PFSK-1 (cell line): ENCODE results near the gene BCCIP.

Experiments used
- FOXP2 ChIP-seq: optimal IDR thresholded peaks from 2 replicates; pipeline ENCODE3; 2011; ENCODE audit warnings: borderline replicate concordance, control low read depth, inconsistent platforms; ENCODE audit not compliant: insufficient read depth; ENCODE audit errors: extremely low read length, extremely low read depth
- POLR2AphosphoS5 ChIP-seq: IDR thresholded peaks from 2 replicates; pipeline ENCODE4 v1.6.1; 2012; ENCODE audit warnings: low read depth, mild to moderate bottlenecking, control low read depth, low read length, moderate library complexity
- SIN3A ChIP-seq: IDR thresholded peaks from 2 replicates; pipeline ENCODE4 v1.6.1; 2012; ENCODE audit warnings: mild to moderate bottlenecking, low read length, moderate library complexity, borderline replicate concordance; ENCODE audit not compliant: insufficient read depth
- TAF1 ChIP-seq: IDR thresholded peaks from 2 replicates; pipeline ENCODE4 v1.6.1; 2012; ENCODE audit warnings: low read length, control low read depth, borderline replicate concordance; ENCODE audit not compliant: insufficient read depth
- TF ChIP-seq, protein P1 (sequence below), 2 experiments: IDR thresholded peaks; 2 replicates each; pipeline versions ENCODE4 v1.6.1 to v1.8.0; 2011 to 2012; ENCODE audit warnings: low read depth in 2 of 2, low read length in 2 of 2, control low read depth in 1 of 2, inconsistent platforms in 1 of 2, mild to moderate bottlenecking in 1 of 2, moderate library complexity in 1 of 2; ENCODE audit not compliant: insufficient read depth in 1 of 2

The BCCIP gene

DNA sequence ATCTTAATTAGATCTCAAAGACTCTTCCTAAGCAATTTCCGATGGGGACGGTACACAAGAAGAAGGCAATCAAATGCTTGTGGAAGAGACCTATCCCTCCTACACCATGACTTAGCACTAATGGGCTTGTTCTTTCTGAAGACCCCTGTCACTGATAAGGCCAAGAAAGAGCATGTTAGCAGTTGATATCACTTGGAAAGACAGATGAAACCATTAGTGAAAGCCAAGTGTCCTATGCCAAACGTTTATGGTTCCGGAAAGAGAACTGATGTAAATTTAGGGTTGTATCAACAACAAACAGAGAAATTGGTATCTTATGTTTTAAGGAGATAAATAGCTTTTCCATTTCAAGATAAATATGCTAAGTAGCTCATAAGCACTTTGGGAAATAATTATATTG lies 6.8 kb upstream of the BCCIP start:
- TF ChIP-seq TAF1, result no peak

DNA sequence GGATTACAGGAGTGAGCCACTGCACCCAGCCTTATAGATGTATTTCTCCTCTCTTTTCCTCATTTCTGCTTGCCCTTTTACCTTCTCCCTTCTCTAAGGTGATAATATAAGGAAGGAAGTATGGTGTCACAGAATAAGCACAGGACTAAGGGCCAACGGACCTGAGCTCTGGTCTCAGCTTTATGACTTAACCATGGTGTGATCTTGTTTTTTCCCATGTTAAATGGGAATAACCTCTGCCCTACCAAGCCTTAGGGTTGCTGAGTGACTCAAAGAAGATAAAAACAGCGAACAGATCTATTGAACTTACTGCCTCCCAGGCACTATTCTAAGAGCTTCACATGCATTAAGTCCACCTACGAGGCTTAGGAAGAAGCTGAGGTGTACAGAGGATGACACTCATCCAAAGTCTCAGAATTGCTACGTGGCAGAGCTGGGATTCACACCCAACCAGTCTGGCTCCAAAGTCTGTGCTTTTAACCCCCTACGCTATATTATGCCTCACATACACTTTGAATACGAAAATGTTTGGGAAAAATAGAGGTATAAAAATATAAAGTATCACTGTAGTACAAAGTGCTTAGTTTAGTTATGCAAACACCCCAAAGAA lies 5.9 kb upstream of the BCCIP start:
- no peak for TF ChIP-seq POLR2AphosphoS5
- no peak for TF ChIP-seq SIN3A
- TF ChIP-seq FOXP2, result no peak
- no peak for TF ChIP-seq TAF1
- TF ChIP-seq, protein P1, sequence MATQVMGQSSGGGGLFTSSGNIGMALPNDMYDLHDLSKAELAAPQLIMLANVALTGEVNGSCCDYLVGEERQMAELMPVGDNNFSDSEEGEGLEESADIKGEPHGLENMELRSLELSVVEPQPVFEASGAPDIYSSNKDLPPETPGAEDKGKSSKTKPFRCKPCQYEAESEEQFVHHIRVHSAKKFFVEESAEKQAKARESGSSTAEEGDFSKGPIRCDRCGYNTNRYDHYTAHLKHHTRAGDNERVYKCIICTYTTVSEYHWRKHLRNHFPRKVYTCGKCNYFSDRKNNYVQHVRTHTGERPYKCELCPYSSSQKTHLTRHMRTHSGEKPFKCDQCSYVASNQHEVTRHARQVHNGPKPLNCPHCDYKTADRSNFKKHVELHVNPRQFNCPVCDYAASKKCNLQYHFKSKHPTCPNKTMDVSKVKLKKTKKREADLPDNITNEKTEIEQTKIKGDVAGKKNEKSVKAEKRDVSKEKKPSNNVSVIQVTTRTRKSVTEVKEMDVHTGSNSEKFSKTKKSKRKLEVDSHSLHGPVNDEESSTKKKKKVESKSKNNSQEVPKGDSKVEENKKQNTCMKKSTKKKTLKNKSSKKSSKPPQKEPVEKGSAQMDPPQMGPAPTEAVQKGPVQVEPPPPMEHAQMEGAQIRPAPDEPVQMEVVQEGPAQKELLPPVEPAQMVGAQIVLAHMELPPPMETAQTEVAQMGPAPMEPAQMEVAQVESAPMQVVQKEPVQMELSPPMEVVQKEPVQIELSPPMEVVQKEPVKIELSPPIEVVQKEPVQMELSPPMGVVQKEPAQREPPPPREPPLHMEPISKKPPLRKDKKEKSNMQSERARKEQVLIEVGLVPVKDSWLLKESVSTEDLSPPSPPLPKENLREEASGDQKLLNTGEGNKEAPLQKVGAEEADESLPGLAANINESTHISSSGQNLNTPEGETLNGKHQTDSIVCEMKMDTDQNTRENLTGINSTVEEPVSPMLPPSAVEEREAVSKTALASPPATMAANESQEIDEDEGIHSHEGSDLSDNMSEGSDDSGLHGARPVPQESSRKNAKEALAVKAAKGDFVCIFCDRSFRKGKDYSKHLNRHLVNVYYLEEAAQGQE (IDR thresholded peaks at IDR 0.05; ENCODE audit: insufficient read depth in 1 of 2, low read depth in 2 of 2, low read length in 2 of 2), result no peak

DNA sequence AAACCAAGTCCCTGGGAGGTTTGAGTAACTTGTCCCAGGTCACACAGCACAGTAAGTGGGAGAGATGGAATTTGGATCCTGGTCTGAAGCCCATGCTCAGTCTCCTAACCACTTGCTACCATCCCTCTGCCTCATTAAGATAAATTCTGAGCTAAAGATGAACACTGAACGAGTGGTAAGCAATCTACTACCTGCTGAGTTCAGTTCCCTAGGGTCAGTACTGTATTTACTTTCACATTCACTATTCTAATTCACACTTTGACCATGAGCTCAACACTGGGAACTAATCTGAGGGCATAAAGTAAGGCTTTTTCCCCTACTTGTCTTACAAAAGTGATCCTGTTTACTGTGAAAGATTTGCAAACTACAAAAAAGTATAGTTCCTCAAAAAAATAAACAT lies 2.6 kb upstream of the BCCIP start:
- TF ChIP-seq POLR2AphosphoS5, result no peak
- no peak for TF ChIP-seq SIN3A
- no peak for TF ChIP-seq TAF1
- TF ChIP-seq FOXP2, result no peak
- TF ChIP-seq, protein P1 (IDR thresholded peaks at IDR 0.05; ENCODE audit: insufficient read depth in 1 of 2, low read depth in 2 of 2, low read length in 2 of 2), result no peak

DNA sequence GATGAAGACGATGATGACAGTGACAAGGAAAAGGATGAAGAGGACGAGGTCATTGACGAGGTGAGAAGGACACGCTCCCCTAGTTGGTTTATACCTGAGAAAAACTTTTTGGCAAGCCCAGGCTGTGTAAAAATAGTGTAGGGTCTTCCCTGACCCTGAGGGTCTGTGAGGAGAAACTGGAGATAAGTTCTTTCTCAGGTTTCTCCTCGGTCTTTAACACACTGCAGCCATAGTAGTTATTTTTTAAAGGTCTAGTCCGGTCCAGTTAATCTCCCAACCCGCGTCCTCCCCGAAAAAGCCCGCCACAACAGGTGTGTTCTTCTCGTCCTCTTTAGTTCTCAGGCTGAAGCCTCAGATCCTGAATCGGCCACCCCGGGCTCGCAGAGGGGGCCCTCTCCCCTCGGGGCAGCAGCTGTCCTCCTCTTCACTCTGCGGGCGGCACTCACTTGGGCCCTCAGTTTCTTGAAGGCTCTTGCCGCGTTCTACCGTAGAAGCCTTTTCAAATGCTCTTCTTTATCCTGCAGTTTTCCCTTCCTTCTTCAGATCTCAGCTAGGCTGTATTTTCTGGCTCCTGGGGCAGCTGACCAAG lies 411 bp downstream of the BCCIP start:
- TF ChIP-seq POLR2AphosphoS5, result no peak
- no peak for TF ChIP-seq FOXP2
- no peak; the same call in 1 of the 2 replicates for TF ChIP-seq SIN3A
- TF ChIP-seq TAF1, result no peak
- TF ChIP-seq, protein P1 (IDR thresholded peaks at IDR 0.05; ENCODE audit: insufficient read depth in 1 of 2, low read depth in 2 of 2, low read length in 2 of 2), result no peak

DNA sequence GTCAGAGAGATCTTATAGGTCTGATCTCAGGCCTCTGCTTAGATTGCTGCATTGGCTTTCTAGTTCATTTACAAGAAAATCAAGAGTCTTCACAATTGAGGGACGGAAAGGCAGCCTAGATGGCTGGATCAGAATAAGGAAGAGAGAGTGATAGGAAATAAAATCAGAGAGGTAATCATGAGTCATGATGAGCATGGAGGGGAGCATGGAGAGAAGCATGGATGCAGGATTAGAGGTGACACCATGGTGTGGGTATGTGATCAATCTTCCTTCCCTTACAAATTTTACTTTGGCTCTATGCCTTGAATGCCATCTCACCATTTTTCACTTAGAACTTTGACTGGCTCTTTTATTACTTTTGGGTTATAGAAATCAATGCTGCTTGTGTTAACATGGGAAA lies 1.4 kb downstream of the BCCIP start:
- TF ChIP-seq, protein P1 (IDR thresholded peaks at IDR 0.05; ENCODE audit: insufficient read depth in 1 of 2, low read depth in 2 of 2, low read length in 2 of 2), result no peak
- TF ChIP-seq POLR2AphosphoS5 (no peak), TAF1 (no peak), FOXP2 (no peak), SIN3A (no peak)
